Measurements from ENCODE around the gene VTN.
A peak's percentile ranks its signal among the peaks of the same experiment; 100 is the strongest.

VTN gene

GRCh38 chr17:28369684-28370034 lies 448 bp downstream of the VTN start:
- DNase-seq (ENCODE audit: low read depth in 4 of 4, low spot score in 1 of 4) = no peak

- no peak for DNase-seq (ENCODE audit: low read depth in 4 of 4, low spot score in 1 of 4)
Observed at GRCh38 chr17:28368915-28369683, 1.0 kb downstream of the VTN start.

- no peak for DNase-seq (ENCODE audit: low read depth in 4 of 4, low spot score in 1 of 4)
Observed at GRCh38 chr17:28368306-28368831, 1.7 kb downstream of the VTN start.

- DNase-seq (ENCODE audit: low read depth in 4 of 4, low spot score in 1 of 4) = no peak
Observed at GRCh38 chr17:28367641-28368305, 2.3 kb downstream of the VTN start.

GRCh38 chr17:28366605-28367004 lies 3.5 kb downstream of the VTN start:
- DNase-seq (ENCODE audit: low read depth in 4 of 4, low spot score in 1 of 4) = no peak

GRCh38 chr17:28365487-28365886 lies 4.6 kb downstream of the VTN start:
- no peak for DNase-seq (ENCODE audit: low read depth in 4 of 4, low spot score in 1 of 4)

- DNase-seq (ENCODE audit: low read depth in 4 of 4, low spot score in 1 of 4) = no peak
Observed at GRCh38 chr17:28364665-28365363, 5.3 kb downstream of the VTN start, which contains the start of gene SEBOX. SEBOX (minus strand) TSS chr17:28365199; CDS start chr17:28365151, 48 bp downstream.

GRCh38 chr17:28363776-28364650 lies 6.1 kb downstream of the VTN start:
- DNase-seq (ENCODE audit: low read depth in 4 of 4, low spot score in 1 of 4) = no peak

GRCh38 chr17:28363186-28363585 lies 6.9 kb downstream of the VTN start:
- DNase-seq (ENCODE audit: low read depth in 4 of 4, low spot score in 1 of 4) = no peak

- no peak for DNase-seq (ENCODE audit: low read depth in 4 of 4, low spot score in 1 of 4)
Observed at GRCh38 chr17:28357901-28358197, 12.3 kb downstream of the VTN start.

GRCh38 chr17:28357061-28357900 lies 12.8 kb downstream of the VTN start, which contains the start of gene POLDIP2:
POLDIP2 (minus strand) TSS chr17:28357527; CDS start chr17:28357448, 79 bp downstream.
- peak; percentile 86 to 92 (median 90) for DNase-seq (ENCODE audit: low read depth in 4 of 4, low spot score in 1 of 4)

- DNase-seq (ENCODE audit: low read depth in 4 of 4, low spot score in 1 of 4) = no peak
Observed at GRCh38 chr17:28350271-28350670, 19.8 kb downstream of the VTN start.

GRCh38 chr17:28348979-28349378 lies 21.1 kb downstream of the VTN start:
- DNase-seq (ENCODE audit: low read depth in 4 of 4, low spot score in 1 of 4) = no peak

- no peak for DNase-seq (ENCODE audit: low read depth in 4 of 4, low spot score in 1 of 4)
Observed at GRCh38 chr17:28347261-28347891, 22.7 kb downstream of the VTN start.

GRCh38 chr17:28346746-28347246 lies 23.3 kb downstream of the VTN start:
- DNase-seq (ENCODE audit: low read depth in 4 of 4, low spot score in 1 of 4) = no peak

- no peak for DNase-seq (ENCODE audit: low read depth in 4 of 4, low spot score in 1 of 4)
Observed at GRCh38 chr17:28346199-28346580, 23.9 kb downstream of the VTN start.

- no peak for DNase-seq (ENCODE audit: low read depth in 4 of 4, low spot score in 1 of 4)
Observed at GRCh38 chr17:28345419-28346198, 24.5 kb downstream of the VTN start.

GRCh38 chr17:28344435-28344901 lies 25.6 kb downstream of the VTN start:
- no peak for DNase-seq (ENCODE audit: low read depth in 4 of 4, low spot score in 1 of 4)
